ENCODE data around the gene TBC1D13. TPM values are rescaled to one million over a fixed set of nuclear protein-coding genes. Genes with fewer than 3 reads are reported as not detected.

TBC1D13 gene
- total and polyA plus RNA-seq, 2 of the 4 experiments (the other 2 are of a cell fraction) = 9.1 to 26.4 TPM

GRCh38 chr9:128771094-128771721 lies 15.8 kb upstream of the TBC1D13 start:
- Histone ChIP-seq H3K4me3 (ENCODE audit: insufficient read depth, low read depth, low read length) (peak overlapping the region; percentile 99), H3K9me3 (ENCODE audit: control insufficient read depth, insufficient read depth, low read length) (peaks cover 2% of the 10 kb centered on the region; the same call in 1 of the 2 replicates), H4K20me1 (ENCODE audit: insufficient read depth, low read length) (peaks cover 3% of the 10 kb centered on the region; the same call in 1 of the 2 replicates), H4K5ac (ENCODE audit: low read depth, low read length) (peak overlapping the region; percentile 17), H3K9ac (ENCODE audit: low read depth, low read length) (peak overlapping the region; percentile 93), H2BK120ac (ENCODE audit: low read depth, low read length) (peak overlapping the region; percentile 29), H3K36me3 (ENCODE audit: control insufficient read depth, insufficient read depth, low read length) (peaks cover 4% of the 10 kb centered on the region), H3K14ac (replicated peaks; ENCODE audit: low read depth, low read length) (peak overlapping the region; percentile 1), H3K27me3 (ENCODE audit: control insufficient read depth, insufficient read depth, low read length) (no peaks in the 10 kb centered on the region), H3K56ac (ENCODE audit: extremely low read depth, insufficient read depth, low read length) (0 out of 2 replicates have a peak overlapping the region, but pooled peaks have one; percentile 7), H4K8ac (ENCODE audit: low read depth in 2 of 2, low read length in 2 of 2) (peak overlapping the region; percentile 36 to 41; a peak in 2 of 4 replicates), H3K9me1 (ENCODE audit: insufficient read depth, low read length) (peaks cover 7% of the 10 kb centered on the region; the same call in 1 of the 2 replicates), H2BK5ac (ENCODE audit: low read depth, low read length, poor library complexity, severe bottlenecking) (peak overlapping the region; percentile 53), H3K4ac (ENCODE audit: low read depth, low read length) (peak overlapping the region; percentile 81), H3K79me1 (ENCODE audit: low read depth in 1 of 2, low read length in 2 of 2) (peaks cover 20 to 49% of the 10 kb centered on the region in 2 experiments), H2AK5ac (ENCODE audit: low read depth, low read length) (peak overlapping the region; percentile 3; the same call in 1 of the 2 replicates), H3K18ac (ENCODE audit: low read depth, low read length) (0 out of 2 replicates have a peak overlapping the region, but pooled peaks have one; percentile 3), H3K4me2 (ENCODE audit: low read depth, low read length) (peak overlapping the region; percentile 100), H2AK9ac (replicated peaks; ENCODE audit: low read depth, low read length, poor library complexity) (peak overlapping the region; percentile 88), H2AFZ (replicated peaks; ENCODE audit: low read length, poor library complexity) (peak overlapping the region; percentile 99), H3K27ac (ENCODE audit: insufficient read depth, low read length) (peak overlapping the region; percentile 76), H2BK15ac (ENCODE audit: low read depth, low read length) (no peak overlapping the region), H3K4me1 (ENCODE audit: control insufficient read depth, insufficient read depth, low read length) (peaks cover 5% of the 10 kb centered on the region), H3K23ac (ENCODE audit: low read depth, low read length) (peak overlapping the region; percentile 73; the same call in 1 of the 2 replicates), H2BK20ac (ENCODE audit: low read depth, low read length) (no peak overlapping the region), H4K91ac (ENCODE audit: insufficient read depth, low read depth, low read length) (no peak overlapping the region; the same call in 1 of the 2 replicates)
- WGBS, 2 experiments (ENCODE audit: extremely low coverage in 2 of 2, insufficient read length in 1 of 2) = 0% methylated on average over 9 of the region's 28 CpGs; no CpG with 5 or more reads in 1 of the 2 experiments
- in situ Hi-C loops (cut with MboI; ENCODE audit: low sequenced_read_pairs) = no loop called here
- dilution Hi-C loops (cut with HindIII; ENCODE audit: low sequenced_read_pairs, unreplicated experiment) = no loop called here
- intact Hi-C loops (cut with micrococcal nuclease) = loop anchor here (1.0 to 2.0 kb wide), 2 partner anchors 16 to 177 kb away; partner anchors contain the start of gene TBC1D13
- no TSS peak for BruUV-seq (replicated peaks)
- ChIA-PET POLR2A (ENCODE audit: unreplicated experiment) (no interaction called here), CTCF (interaction anchor here (0.6 to 1.0 kb wide), 2 partner anchors 11 to 853 kb away, joined by 3 to 4 read pairs; no protein-coding TSS in a partner anchor)
- DNase-seq (peak; percentile 12), ATAC-seq (ENCODE audit: low read depth) (peak; percentile 67)
- TF ChIP-seq POLR2A (IDR thresholded peaks at IDR 0.05; ENCODE audit: low read depth, low read length) (peak; percentile 1; the same call in 1 of the 2 replicates), MAFK (IDR thresholded peaks at IDR 0.05; ENCODE audit: low read depth, low read length) (no peak), BHLHE40 (IDR thresholded peaks at IDR 0.05; ENCODE audit: low read depth, low read length) (no peak)
- TF ChIP-seq, protein P1, sequence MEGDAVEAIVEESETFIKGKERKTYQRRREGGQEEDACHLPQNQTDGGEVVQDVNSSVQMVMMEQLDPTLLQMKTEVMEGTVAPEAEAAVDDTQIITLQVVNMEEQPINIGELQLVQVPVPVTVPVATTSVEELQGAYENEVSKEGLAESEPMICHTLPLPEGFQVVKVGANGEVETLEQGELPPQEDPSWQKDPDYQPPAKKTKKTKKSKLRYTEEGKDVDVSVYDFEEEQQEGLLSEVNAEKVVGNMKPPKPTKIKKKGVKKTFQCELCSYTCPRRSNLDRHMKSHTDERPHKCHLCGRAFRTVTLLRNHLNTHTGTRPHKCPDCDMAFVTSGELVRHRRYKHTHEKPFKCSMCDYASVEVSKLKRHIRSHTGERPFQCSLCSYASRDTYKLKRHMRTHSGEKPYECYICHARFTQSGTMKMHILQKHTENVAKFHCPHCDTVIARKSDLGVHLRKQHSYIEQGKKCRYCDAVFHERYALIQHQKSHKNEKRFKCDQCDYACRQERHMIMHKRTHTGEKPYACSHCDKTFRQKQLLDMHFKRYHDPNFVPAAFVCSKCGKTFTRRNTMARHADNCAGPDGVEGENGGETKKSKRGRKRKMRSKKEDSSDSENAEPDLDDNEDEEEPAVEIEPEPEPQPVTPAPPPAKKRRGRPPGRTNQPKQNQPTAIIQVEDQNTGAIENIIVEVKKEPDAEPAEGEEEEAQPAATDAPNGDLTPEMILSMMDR (conservative IDR thresholded peaks at IDR 0.05; ENCODE audit: low read depth, low read length) = no peak

All from IMR-90 (cell line).